SK-MEL-5 (cell line): ENCODE results near the gene NLRP5. TPM values are rescaled to one million over a fixed set of nuclear protein-coding genes. Genes with fewer than 3 reads are reported as not detected.
A peak's percentile ranks its signal among the peaks of the same experiment; 100 is the strongest.
"Not testable (repeated sequence)": the region's sequence is repeated elsewhere in the genome, so short reads cannot be mapped to it uniquely, and the experiment has no call there.

Source experiments
- DNase-seq: peaks from one replicate; pipeline ENCODE4 v3.0.0-alpha.2; 2016; ENCODE audit warnings: low read depth, low spot score
- in situ Hi-C: cut with HindIII; loops from 2 replicates; pipeline ENCODE4 v1.10.0; 2016; ENCODE audit warnings: low sequenced_read_pairs, high pct_unique_total_duplicates, low pct_unique_long_range_greater_than_20kb
- total RNA-seq: library from RNA; depleted of rRNA; stranded (reverse); fragments of >200 nt; shearing (Covaris generic); gene quantifications from 2 replicates; pipeline ENCODE4 v1.2.3, GENCODE V29; 2014

The NLRP5 gene
- total RNA-seq, 1 experiment from 2014 or later = not detected

- in situ Hi-C loops = no loop called here
- DNase-seq = peak; percentile 67
Observed at GRCh38 chr19:56091751-56092546, 105.4 kb downstream of the NLRP5 start.

- DNase-seq = no peak
- in situ Hi-C loops = no loop called here
Observed at GRCh38 chr19:56092685-56093631, 106.4 kb downstream of the NLRP5 start.

DNA sequence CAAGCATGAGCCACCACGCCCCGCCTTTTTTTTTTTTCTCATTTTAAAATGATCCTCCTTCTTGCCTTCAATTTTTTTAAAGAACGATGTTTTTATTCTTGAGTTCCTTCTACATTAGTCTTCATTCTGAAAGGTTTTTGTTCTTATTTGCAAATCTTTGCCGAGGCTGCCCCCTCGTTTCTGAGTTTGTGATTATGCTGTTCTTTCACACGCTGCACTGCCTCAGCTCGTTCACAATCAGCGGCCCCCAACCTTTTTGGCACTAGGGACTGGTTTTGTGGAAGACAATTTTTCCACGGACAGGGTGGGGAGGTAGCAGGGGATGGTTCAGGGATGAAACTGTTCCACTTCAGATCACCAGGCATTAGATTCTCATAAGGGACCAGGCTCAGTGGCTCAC lies 107.9 kb downstream of the NLRP5 start:
- DNase-seq = no peak
- in situ Hi-C loops = no loop called here

- in situ Hi-C loops = no loop called here
- DNase-seq = no peak
Observed at GRCh38 chr19:56096665-56097064, 110.1 kb downstream of the NLRP5 start.

DNA sequence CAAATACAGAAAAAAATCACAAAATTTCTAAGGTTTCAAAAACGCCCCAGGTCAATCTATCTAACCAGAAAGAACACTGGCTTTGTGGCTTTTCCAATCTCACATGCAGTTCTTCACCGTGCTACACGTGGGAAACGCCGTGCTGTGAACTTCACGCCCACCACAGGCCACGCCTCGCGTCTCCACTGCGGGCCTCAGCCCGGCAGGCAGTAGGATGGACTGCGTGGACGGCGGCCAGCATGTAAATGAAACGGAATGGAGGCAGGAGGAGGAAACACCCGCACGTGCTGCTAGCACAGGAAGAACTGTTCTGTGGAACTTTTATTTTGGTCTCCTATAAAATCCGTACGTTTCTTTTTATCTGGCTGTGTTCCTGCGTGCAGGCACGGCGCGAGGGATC lies 110.7 kb downstream of the NLRP5 start:
- DNase-seq = no peak
- in situ Hi-C loops = no loop called here

GRCh38 chr19:56097776-56098175 lies 111.2 kb downstream of the NLRP5 start:
- in situ Hi-C loops = no loop called here
- no peak for DNase-seq

DNA sequence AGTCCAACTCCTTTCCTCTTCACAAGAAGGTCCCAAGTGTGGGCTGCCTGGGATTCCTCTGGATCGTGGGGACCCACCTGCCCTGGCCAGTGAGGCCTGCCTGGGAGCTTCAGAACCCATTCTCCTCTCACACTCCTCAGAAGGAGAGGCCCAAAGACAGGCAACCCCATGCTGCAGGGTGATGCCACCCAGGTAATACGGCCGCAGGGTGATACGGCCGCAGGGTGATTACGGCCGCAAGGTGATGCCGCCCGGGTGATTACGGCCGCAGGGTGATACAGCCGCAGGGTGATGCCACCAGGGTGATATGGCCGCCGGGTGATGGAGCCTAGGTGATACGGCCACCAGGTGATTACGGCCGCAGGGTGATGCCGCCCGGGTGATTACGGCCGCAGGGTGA lies 111.7 kb downstream of the NLRP5 start:
- in situ Hi-C loops, DNase-seq: not testable (repeated sequence)

GRCh38 chr19:56098731-56099568 lies 112.4 kb downstream of the NLRP5 start:
- DNase-seq = no peak
- in situ Hi-C loops = no loop called here

DNA sequence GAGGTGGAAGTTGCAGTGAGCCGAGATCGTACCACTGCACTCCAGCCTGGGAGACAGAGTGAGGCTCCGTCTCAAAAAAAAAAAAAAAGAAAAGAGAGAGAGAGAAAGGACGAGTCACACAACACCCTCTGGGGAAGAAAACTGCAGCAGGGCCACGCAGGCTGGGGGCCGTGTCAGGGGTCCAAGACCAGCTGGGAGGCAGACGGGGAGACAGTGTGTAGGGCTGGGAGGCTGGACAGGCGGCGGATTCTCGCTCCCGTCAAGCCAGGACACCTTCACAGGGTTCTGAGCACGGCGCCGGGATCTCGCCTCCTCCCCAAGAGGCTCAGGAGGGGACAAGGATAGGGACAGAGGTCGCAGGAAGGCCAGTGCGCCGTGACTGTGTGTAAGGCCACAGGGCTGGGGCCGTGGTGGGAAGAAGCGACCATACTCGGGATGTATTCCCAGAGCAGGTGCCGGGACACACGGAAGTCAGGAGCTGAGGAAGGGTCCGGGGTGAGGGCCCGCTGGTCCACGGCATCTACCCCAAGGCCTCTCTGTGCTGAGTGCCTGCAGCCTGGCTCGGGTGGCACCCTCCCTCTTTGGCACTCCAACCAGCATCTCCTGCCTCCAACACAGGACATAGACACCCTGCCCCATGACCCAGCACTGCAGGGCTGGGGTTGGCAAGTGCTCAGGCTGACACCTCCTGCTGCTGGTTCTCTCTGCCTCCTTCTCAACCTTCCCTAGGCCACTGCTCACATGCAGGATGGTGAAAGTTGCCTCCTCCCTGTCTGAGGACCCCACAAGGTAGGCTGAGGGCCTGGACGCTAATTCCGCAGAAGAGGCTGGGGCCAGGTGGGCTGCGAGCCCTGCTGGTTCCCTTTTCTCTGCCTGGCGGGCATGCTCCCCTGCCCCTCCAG lies 113.3 kb downstream of the NLRP5 start:
- in situ Hi-C loops = no loop called here
- no peak for DNase-seq

GRCh38 chr19:56101095-56101494 lies 114.5 kb downstream of the NLRP5 start:
- in situ Hi-C loops = no loop called here

DNA sequence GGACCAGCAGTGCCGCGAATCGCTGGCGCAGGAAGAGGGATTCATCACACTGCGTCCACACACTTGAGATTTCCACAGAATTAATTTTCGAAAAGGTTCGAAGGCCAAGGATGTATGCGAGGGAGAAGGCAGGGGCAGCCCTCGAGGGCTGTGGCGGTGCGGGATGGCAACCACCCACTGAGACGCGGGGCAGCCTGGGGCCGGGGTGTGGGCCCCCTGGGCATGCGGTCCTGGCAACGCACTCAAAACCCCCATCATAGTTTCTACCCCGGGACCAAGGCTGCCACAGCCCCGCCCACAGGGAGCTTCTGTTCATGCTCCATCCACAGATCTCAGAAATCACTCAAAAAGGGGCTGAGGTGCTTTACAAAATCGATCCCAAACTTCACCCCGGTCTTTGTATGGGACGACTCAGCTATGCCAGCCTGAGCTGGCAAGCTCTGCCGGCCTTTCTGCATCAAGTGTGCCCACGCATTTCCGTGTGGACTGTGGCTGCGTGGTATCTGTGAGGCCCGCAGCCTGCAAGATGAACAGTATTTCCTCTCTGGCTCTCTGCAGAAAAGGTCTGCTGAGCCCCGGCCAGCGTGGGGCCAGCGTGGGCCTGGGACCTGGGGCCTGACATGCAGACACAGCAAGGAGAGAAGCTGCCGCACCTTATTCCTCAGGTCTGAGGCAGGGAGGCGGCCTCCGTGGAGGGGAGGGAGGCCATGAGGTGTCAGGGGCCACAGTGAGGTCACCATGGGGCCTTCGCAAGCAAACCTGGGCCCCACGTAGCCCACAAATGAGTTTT lies 115.4 kb downstream of the NLRP5 start:
- no peak for DNase-seq
- in situ Hi-C loops = no loop called here

More at GRCh38 chr19:56101095-56101494, 114.5 kb downstream of the NLRP5 start:
- no peak for DNase-seq

GRCh38 chr19:56103027-56103614 lies 116.5 kb downstream of the NLRP5 start:
- in situ Hi-C loops = no loop called here
- DNase-seq = no peak

GRCh38 chr19:56104423-56104822 lies 117.8 kb downstream of the NLRP5 start:
- no peak for DNase-seq

DNA sequence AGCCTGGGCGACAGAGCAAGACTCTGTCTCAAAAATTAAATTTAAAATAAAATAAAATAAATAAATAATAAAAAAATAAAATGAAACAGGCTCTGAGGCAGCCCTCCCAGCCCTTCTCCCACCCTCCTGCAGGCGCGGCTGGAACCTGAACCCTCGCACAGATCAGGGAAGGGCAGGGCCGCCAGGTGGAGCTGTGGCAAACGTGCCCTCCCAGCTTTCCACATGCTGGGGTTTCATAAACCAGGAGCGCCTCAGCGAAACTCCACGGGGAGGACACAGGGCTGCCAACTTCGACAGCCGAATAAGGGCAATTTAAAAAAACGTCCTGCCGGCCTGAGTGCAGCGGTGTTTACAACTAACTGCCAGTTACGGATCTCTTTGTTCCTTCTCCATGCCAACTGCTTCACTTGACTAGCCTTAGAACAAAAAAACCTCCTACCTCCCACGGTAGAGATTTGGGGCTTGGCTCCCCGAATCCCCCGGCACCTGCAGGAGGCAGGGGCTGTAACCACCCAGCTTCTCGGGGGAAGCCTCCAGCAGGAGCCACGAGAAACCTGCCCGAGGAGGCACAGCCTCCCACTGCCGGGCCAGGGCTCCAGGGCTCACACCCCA lies 118.6 kb downstream of the NLRP5 start:
- DNase-seq = peak; percentile 19
- in situ Hi-C loops = no loop called here

More at GRCh38 chr19:56104423-56104822, 117.8 kb downstream of the NLRP5 start:
- in situ Hi-C loops = no loop called here

- DNase-seq, in situ Hi-C loops: not testable (repeated sequence)
Observed at GRCh38 chr19:56105831-56106396, 119.3 kb downstream of the NLRP5 start.
